ENCODE results near the gene GALNT14. TPM values are rescaled to one million over a fixed set of nuclear protein-coding genes. Genes with fewer than 3 reads are reported as not detected.

GALNT14 gene
- total and polyA plus RNA-seq, 2 donors (not counting 1 experiment from before 2014, with no cell fraction given): 3.1 to 6.2 TPM

GRCh38 chr2:30965022-30965531 lies 173.2 kb downstream of the GALNT14 start:
- Histone ChIP-seq H3K27ac (ENCODE audit: low read length in 2 of 2) (no peak overlapping the region), H3K36me3 (replicated peaks in 1 of 2; ENCODE audit: control extremely low read depth in 1 of 2, control insufficient read depth in 1 of 2, extremely low read depth in 1 of 2, insufficient read depth in 2 of 2, low read length in 1 of 2) (no peaks in the 10 kb centered on the region), H3K27me3 (replicated peaks in 1 of 4; ENCODE audit: control extremely low read depth in 1 of 4, control insufficient read depth in 3 of 4, insufficient read depth in 4 of 4, low read length in 3 of 4) (no peaks in the 10 kb centered on the region), H3K9me3 (ENCODE audit: control extremely low read depth in 1 of 3, control insufficient read depth in 2 of 3, insufficient read depth in 1 of 3, low read length in 2 of 3) (peaks cover 0 to 2% (median 0%) of the 10 kb centered on the region in 3 donors), H4K20me1 (ENCODE audit: control insufficient read depth, insufficient read depth, low read length, poor library complexity, severe bottlenecking) (no peaks in the 10 kb centered on the region), H3K4me3 (ENCODE audit: control extremely low read depth in 1 of 5, extremely low read depth in 1 of 5, insufficient read depth in 1 of 5, low read depth in 2 of 5, low read length in 4 of 5) (no peak overlapping the region), H3K4me1 (ENCODE audit: control insufficient read depth in 2 of 2, insufficient read depth in 2 of 2, low read length in 2 of 2) (no peaks in the 10 kb centered on the region), H2AFZ (ENCODE audit: insufficient read depth, low read depth, low read length, poor library complexity, severe bottlenecking) (no peak overlapping the region), H3K79me2 (ENCODE audit: control insufficient read depth, insufficient read depth, low read length) (no peaks in the 10 kb centered on the region), H3K9ac (ENCODE audit: low read length) (no peak overlapping the region), H3K4me2 (replicated peaks; ENCODE audit: low read depth, low read length, poor library complexity, severe bottlenecking) (no peak overlapping the region)
- H3K4me3 Mint-ChIP-seq: no peak overlapping the region
- no peaks in the 10 kb centered on the region for H3K27me3 Mint-ChIP-seq
- TF ChIP-seq EZH2 (IDR thresholded peaks at IDR 0.05; ENCODE audit: borderline replicate concordance, insufficient read depth, low read depth, low read length, poor library complexity, severe bottlenecking) (no peak), CTCF (IDR thresholded peaks at IDR 0.05) (no peak)
- 96% methylated on average over 10 of the region's 10 CpGs for WGBS (ENCODE audit: insufficient coverage)
- H3K9me3 Mint-ChIP-seq (ENCODE audit: insufficient read depth): no peaks in the 10 kb centered on the region
- ATAC-seq (ENCODE audit: low read depth): no peak
- ChIA-PET CTCF (no interaction called here), POLR2A (no interaction called here)
- H3K4me1 Mint-ChIP-seq: no peaks in the 10 kb centered on the region
- H3K27ac Mint-ChIP-seq: no peak overlapping the region
- intact Hi-C loops (cut with micrococcal nuclease): no loop called here
- DNase-seq: no peak

- no peak overlapping the region for H3K4me2 ChIP-seq (replicated peaks; ENCODE audit: low read depth, low read length, poor library complexity, severe bottlenecking)
- no peaks in the 10 kb centered on the region for H3K27me3 Mint-ChIP-seq
- no peaks in the 10 kb centered on the region for H3K79me2 ChIP-seq (ENCODE audit: control insufficient read depth, insufficient read depth, low read length)
- H3K9me3 Mint-ChIP-seq (ENCODE audit: insufficient read depth): no peaks in the 10 kb centered on the region
- no peak overlapping the region for H3K27ac ChIP-seq (ENCODE audit: low read length in 2 of 2)
- ChIA-PET POLR2A (no interaction called here), CTCF (no interaction called here)
- H4K20me1 ChIP-seq (ENCODE audit: control insufficient read depth, insufficient read depth, low read length, poor library complexity, severe bottlenecking): no peaks in the 10 kb centered on the region
- 81% methylated on average over 8 of the region's 11 CpGs for WGBS (ENCODE audit: insufficient coverage)
- DNase-seq (no peak), ATAC-seq (ENCODE audit: low read depth) (no peak)
- H3K9me3 ChIP-seq (ENCODE audit: control extremely low read depth in 1 of 3, control insufficient read depth in 2 of 3, insufficient read depth in 1 of 3, low read length in 2 of 3): peaks cover 0 to 2% (median 0%) of the 10 kb centered on the region in 3 donors
- H3K27me3 ChIP-seq (replicated peaks in 1 of 4; ENCODE audit: control extremely low read depth in 1 of 4, control insufficient read depth in 3 of 4, insufficient read depth in 4 of 4, low read length in 3 of 4): no peaks in the 10 kb centered on the region
- intact Hi-C loops (cut with micrococcal nuclease): no loop called here
- H3K9ac ChIP-seq (ENCODE audit: low read length): no peak overlapping the region
- no peak overlapping the region for H3K4me3 Mint-ChIP-seq
- no peak overlapping the region for H2AFZ ChIP-seq (ENCODE audit: insufficient read depth, low read depth, low read length, poor library complexity, severe bottlenecking)
- H3K27ac Mint-ChIP-seq: no peak overlapping the region
- no peaks in the 10 kb centered on the region for H3K4me1 ChIP-seq (ENCODE audit: control insufficient read depth in 2 of 2, insufficient read depth in 2 of 2, low read length in 2 of 2)
- H3K36me3 ChIP-seq (replicated peaks in 1 of 2; ENCODE audit: control extremely low read depth in 1 of 2, control insufficient read depth in 1 of 2, extremely low read depth in 1 of 2, insufficient read depth in 2 of 2, low read length in 1 of 2): no peaks in the 10 kb centered on the region
- TF ChIP-seq EZH2 (IDR thresholded peaks at IDR 0.05; ENCODE audit: borderline replicate concordance, insufficient read depth, low read depth, low read length, poor library complexity, severe bottlenecking): no peak
- TF ChIP-seq CTCF (IDR thresholded peaks at IDR 0.05): no peak
- no peak overlapping the region for H3K4me3 ChIP-seq (ENCODE audit: control extremely low read depth in 1 of 5, extremely low read depth in 1 of 5, insufficient read depth in 1 of 5, low read depth in 2 of 5, low read length in 4 of 5)
- no peaks in the 10 kb centered on the region for H3K4me1 Mint-ChIP-seq
These were observed 173.8 kb downstream of the GALNT14 start for GRCh38 chr2:30964334-30965005.

Measured in B cell (primary cell).